T-cell (primary cell): ENCODE data around the gene BRINP2. TPM values are rescaled to one million over a fixed set of nuclear protein-coding genes. Genes with fewer than 3 reads are reported as not detected.

Source experiments
- ATAC-seq, 4 experiments: fragments of 200-7000 bp in 3 of 4; fragments of 150-1000 bp in 1 of 4; cut with Tn5 transposase; replicated peaks in 1 of 4; 1 replicate in 3 of 4; 2 replicates in 1 of 4; pipeline ENCODE4 v1.10.0; 2021; ENCODE audit warnings: moderate library complexity in 3 of 4, mild to moderate bottlenecking in 2 of 4, moderate number of reproducible peaks in 1 of 4
- CTCF ChIA-PET, 2 donors: fragments of 300-600 bp; sonication (Branson Sonifier 250); formaldehyde crosslinking; loops; one replicate each; lab custom pipeline; 2022; ENCODE audit warnings: antibody characterized with exemption in 2 of 2; lab: Charles Lee
- POLR2A ChIA-PET, 2 donors: fragments of 300-600 bp; sonication (Branson Sonifier 250); formaldehyde crosslinking; loops; one replicate each; lab custom pipeline; 2022; ENCODE audit warnings: antibody characterized with exemption in 2 of 2; lab: Charles Lee
- DNase-seq, 35 experiments: peaks; one replicate each; pipeline versions ENCODE4 v3.0.0 to v3.0.0-alpha.2; 2013 to 2023
- H3K27ac ChIP-seq: one replicate; pipeline ENCODE4 v1.5.1; 2013; ENCODE audit warnings: low read length
- H3K27me3 ChIP-seq, 2 experiments: replicated peaks in 1 of 2; 1 replicate in 1 of 2; 2 replicates in 1 of 2; pipeline versions ENCODE4 v1.6.1 to v1.7.0; 2013; ENCODE audit warnings: low read length in 1 of 2, mixed read lengths in 1 of 2; ENCODE audit not compliant: control insufficient read depth in 2 of 2, insufficient read depth in 2 of 2; ENCODE audit errors: extremely low read depth in 1 of 2
- H3K36me3 ChIP-seq, 2 donors: 1 replicate in 1 of 2; 2 replicates in 1 of 2; pipeline versions ENCODE4 v1.6.1 to v1.7.0; 2013; ENCODE audit warnings: low read length in 1 of 2; ENCODE audit not compliant: control insufficient read depth in 2 of 2, insufficient read depth in 1 of 2; ENCODE audit errors: extremely low read depth in 1 of 2
- H3K4me1 ChIP-seq, 2 experiments: 1 replicate in 1 of 2; 2 replicates in 1 of 2; pipeline versions ENCODE4 v1.6.1 to v1.7.0; 2013; ENCODE audit warnings: low read length in 2 of 2, mixed read lengths in 1 of 2; ENCODE audit not compliant: insufficient read depth in 2 of 2, control insufficient read depth in 1 of 2; ENCODE audit errors: extremely low read depth in 1 of 2
- H3K4me3 ChIP-seq, 2 donors: 1 replicate in 1 of 2; 2 replicates in 1 of 2; pipeline versions ENCODE4 v1.5.1 to v1.7.0; 2013; ENCODE audit warnings: mild to moderate bottlenecking in 2 of 2, low read length in 1 of 2, moderate library complexity in 1 of 2; ENCODE audit not compliant: control insufficient read depth in 1 of 2; ENCODE audit errors: extremely low read depth in 1 of 2
- H3K9me3 ChIP-seq: 2 replicates; pipeline ENCODE4 v1.7.0; 2013
- H3K27ac Mint-ChIP-seq, 2 donors: one replicate each; pipeline ENCODE4 v1.8.0; 2020 to 2021; ENCODE audit warnings: mild to moderate bottlenecking in 2 of 2, mixed read lengths in 2 of 2
- H3K27me3 Mint-ChIP-seq, 2 donors: one replicate each; pipeline ENCODE4 v1.8.0; 2021 to 2022; ENCODE audit warnings: mixed read lengths in 2 of 2
- H3K36me3 Mint-ChIP-seq: one replicate; pipeline ENCODE4 v1.8.0; 2021; ENCODE audit warnings: mixed read lengths
- H3K4me1 Mint-ChIP-seq, 3 donors: one replicate each; pipeline ENCODE4 v1.8.0; 2020 to 2022; ENCODE audit warnings: mixed read lengths in 3 of 3, mild to moderate bottlenecking in 1 of 3
- H3K4me3 Mint-ChIP-seq, 3 donors: one replicate each; pipeline ENCODE4 v1.8.0; 2020 to 2022; ENCODE audit warnings: mild to moderate bottlenecking in 3 of 3, mixed read lengths in 3 of 3, moderate library complexity in 3 of 3
- H3K9me3 Mint-ChIP-seq, 3 donors: one replicate each; pipeline ENCODE4 v1.8.0; 2020 to 2022; ENCODE audit warnings: mixed read lengths in 3 of 3
- WGBS: methylation state at CpG from one replicate; pipeline ENCODE4 v1.1.5; 2013; ENCODE audit warnings: missing lambda C conversion rate; ENCODE audit not compliant: insufficient coverage; 5-methylcytosine and 5-hydroxymethylcytosine counted together
- total RNA-seq, 35 experiments: library from RNA in 6 of 35; stranded (reverse) in 6 of 35; fragments of 120-200 nt in 1 of 35; gene quantifications; one replicate each; pipeline versions ENCODE4 v1.2.1 to v1.2.4 and lab custom pipeline; 2013 to 2026

The BRINP2 gene
- total RNA-seq, 5 donors from 2014 or later (not counting 1 experiment from before 2014, with no cell fraction given), result 0.06 TPM; not detected in 4

- no peak overlapping the region for H3K4me3 Mint-ChIP-seq
- no peaks in the 10 kb centered on the region for H3K4me1 Mint-ChIP-seq
- POLR2A ChIA-PET, result no interaction called here
- H3K27me3 ChIP-seq, result no peaks in the 10 kb centered on the region
- WGBS, result 80% methylated on average over 3 of the region's 5 CpGs
- H3K36me3 ChIP-seq, result no peaks in the 10 kb centered on the region
- no peaks in the 10 kb centered on the region for H3K36me3 Mint-ChIP-seq
- H3K9me3 ChIP-seq, result no peaks in the 10 kb centered on the region
- H3K9me3 Mint-ChIP-seq, result peaks cover 4 to 12% (median 10%) of the 10 kb centered on the region in 3 donors
- no peak for ATAC-seq
- CTCF ChIA-PET, result no interaction called here
- no peaks in the 10 kb centered on the region for H3K4me1 ChIP-seq
- peaks cover 0 to 4% of the 10 kb centered on the region in 2 donors for H3K27me3 Mint-ChIP-seq
- no peak overlapping the region for H3K4me3 ChIP-seq
- no peak overlapping the region for H3K27ac ChIP-seq
- DNase-seq, result no peak
- no peak overlapping the region for H3K27ac Mint-ChIP-seq
Observed at GRCh38 chr1:177130451-177130945, 40.3 kb upstream of the BRINP2 start.

GRCh38 chr1:177131723-177132122 is 39.0 kb upstream of the BRINP2 start:
- no peak overlapping the region for H3K27ac ChIP-seq
- H3K27ac Mint-ChIP-seq, result no peak overlapping the region
- DNase-seq (no peak), ATAC-seq (no peak)
- 60% methylated on average over 2 of the region's 4 CpGs for WGBS
- no peaks in the 10 kb centered on the region for H3K36me3 Mint-ChIP-seq
- ChIA-PET CTCF (no interaction called here), POLR2A (no interaction called here)
- H3K27me3 Mint-ChIP-seq, result peaks cover 0 to 4% of the 10 kb centered on the region in 2 donors
- H3K9me3 Mint-ChIP-seq, result peaks cover 0 to 12% (median 10%) of the 10 kb centered on the region in 3 donors
- no peak overlapping the region for H3K4me3 ChIP-seq
- H3K4me1 Mint-ChIP-seq, result no peaks in the 10 kb centered on the region
- no peaks in the 10 kb centered on the region for H3K4me1 ChIP-seq
- H3K4me3 Mint-ChIP-seq, result no peak overlapping the region
- H3K9me3 ChIP-seq, result no peaks in the 10 kb centered on the region
- no peaks in the 10 kb centered on the region for H3K36me3 ChIP-seq
- H3K27me3 ChIP-seq, result no peaks in the 10 kb centered on the region

GRCh38 chr1:177132141-177132540 is 38.6 kb upstream of the BRINP2 start:
- no peaks in the 10 kb centered on the region for H3K36me3 Mint-ChIP-seq
- DNase-seq (no peak), ATAC-seq (no peak)
- ChIA-PET POLR2A (no interaction called here), CTCF (no interaction called here)
- H3K36me3 ChIP-seq, result no peaks in the 10 kb centered on the region
- H3K9me3 ChIP-seq, result no peaks in the 10 kb centered on the region
- H3K27me3 ChIP-seq, result no peaks in the 10 kb centered on the region
- no peaks in the 10 kb centered on the region for H3K4me1 Mint-ChIP-seq
- no peak overlapping the region for H3K4me3 ChIP-seq
- no peaks in the 10 kb centered on the region for H3K4me1 ChIP-seq
- peaks cover 0 to 12% (median 10%) of the 10 kb centered on the region in 3 donors for H3K9me3 Mint-ChIP-seq
- H3K27me3 Mint-ChIP-seq, result peaks cover 0 to 4% of the 10 kb centered on the region in 2 donors
- no peak overlapping the region for H3K27ac ChIP-seq
- WGBS, result no CpG with 5 or more reads among the region's 2 CpGs
- H3K27ac Mint-ChIP-seq, result no peak overlapping the region
- H3K4me3 Mint-ChIP-seq, result no peak overlapping the region

DNA sequence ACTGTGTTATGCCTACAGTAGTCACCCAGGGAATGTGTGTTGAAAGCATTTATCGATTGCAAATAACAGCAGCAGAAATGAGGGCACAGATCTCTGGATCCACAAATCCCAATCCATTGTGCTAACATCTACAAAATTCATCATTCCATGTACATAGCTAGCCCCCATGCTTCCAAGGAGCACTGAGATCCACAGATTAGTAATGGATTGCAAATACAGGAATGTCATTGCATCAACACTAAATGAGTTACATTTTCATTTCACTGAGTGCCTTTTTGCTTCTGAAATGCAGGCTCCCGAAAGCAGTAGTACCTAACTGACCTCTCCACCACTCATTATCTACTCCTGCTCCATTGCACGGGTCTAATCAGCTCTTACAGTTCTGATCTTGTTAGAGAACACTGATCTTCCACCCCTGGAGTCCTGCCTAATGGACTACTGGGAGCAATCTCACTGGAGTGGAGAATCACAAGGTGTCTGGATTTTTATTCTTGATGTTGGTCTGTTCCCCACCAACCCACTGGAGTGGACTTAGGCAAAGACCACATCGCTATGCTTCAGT is 36.7 kb upstream of the BRINP2 start:
- ChIA-PET CTCF (no interaction called here), POLR2A (no interaction called here)
- ATAC-seq (no peak), DNase-seq (no peak)
- H3K4me3 ChIP-seq, result no peak overlapping the region
- Mint-ChIP-seq H3K4me3 (no peak overlapping the region), H3K9me3 (peaks cover 0 to 9% (median 3%) of the 10 kb centered on the region in 3 donors), H3K27me3 (peaks cover 0 to 2% of the 10 kb centered on the region in 2 donors), H3K4me1 (no peaks in the 10 kb centered on the region), H3K27ac (no peak overlapping the region), H3K36me3 (no peaks in the 10 kb centered on the region)
- no peaks in the 10 kb centered on the region for H3K4me1 ChIP-seq
- no peaks in the 10 kb centered on the region for H3K36me3 ChIP-seq
- H3K27me3 ChIP-seq, result no peaks in the 10 kb centered on the region
- H3K27ac ChIP-seq, result no peak overlapping the region
- H3K9me3 ChIP-seq, result no peaks in the 10 kb centered on the region
- WGBS, result 40% methylated on average over 2 of the region's 4 CpGs

GRCh38 chr1:177135250-177135649 is 35.5 kb upstream of the BRINP2 start:
- Mint-ChIP-seq H3K9me3 (peaks cover 0 to 7% (median 3%) of the 10 kb centered on the region in 3 donors), H3K4me1 (no peaks in the 10 kb centered on the region), H3K27me3 (no peaks in the 10 kb centered on the region), H3K4me3 (no peak overlapping the region), H3K36me3 (no peaks in the 10 kb centered on the region), H3K27ac (no peak overlapping the region)
- H3K27me3 ChIP-seq, result no peaks in the 10 kb centered on the region
- DNase-seq (no peak), ATAC-seq (no peak)
- H3K27ac ChIP-seq, result no peak overlapping the region
- H3K36me3 ChIP-seq, result no peaks in the 10 kb centered on the region
- no peaks in the 10 kb centered on the region for H3K9me3 ChIP-seq
- no peak overlapping the region for H3K4me3 ChIP-seq
- POLR2A ChIA-PET, result no interaction called here
- CTCF ChIA-PET, result no interaction called here
- H3K4me1 ChIP-seq, result no peaks in the 10 kb centered on the region
- 29% methylated on average over 3 of the region's 4 CpGs for WGBS

GRCh38 chr1:177137814-177138213 is 32.9 kb upstream of the BRINP2 start:
- no peaks in the 10 kb centered on the region for H3K36me3 ChIP-seq
- no peaks in the 10 kb centered on the region for H3K9me3 ChIP-seq
- peaks cover 0 to 7% (median 4%) of the 10 kb centered on the region in 3 donors for H3K9me3 Mint-ChIP-seq
- H3K27ac ChIP-seq, result no peak overlapping the region
- no peaks in the 10 kb centered on the region for H3K36me3 Mint-ChIP-seq
- no peak for ATAC-seq
- no peaks in the 10 kb centered on the region for H3K4me1 Mint-ChIP-seq
- no CpG with 5 or more reads among the region's 1 CpG for WGBS
- H3K4me3 Mint-ChIP-seq, result no peak overlapping the region
- no peaks in the 10 kb centered on the region for H3K4me1 ChIP-seq
- H3K27me3 Mint-ChIP-seq, result no peaks in the 10 kb centered on the region
- no peak overlapping the region for H3K4me3 ChIP-seq
- DNase-seq, result no peak
- POLR2A ChIA-PET, result no interaction called here
- no peaks in the 10 kb centered on the region for H3K27me3 ChIP-seq
- no peak overlapping the region for H3K27ac Mint-ChIP-seq
- CTCF ChIA-PET, result no interaction called here
